HG03135 (cell line): ENCODE measurements around the gene IGFBP7.

Source experiments
- ATAC-seq: cut with Tn5 transposase; IDR thresholded peaks from one replicate; pipeline ENCODE4 v1.9.1; 2021; ENCODE audit warnings: mild to moderate bottlenecking, moderate library complexity; ENCODE audit not compliant: unreplicated experiment

The IGFBP7 gene

DNA sequence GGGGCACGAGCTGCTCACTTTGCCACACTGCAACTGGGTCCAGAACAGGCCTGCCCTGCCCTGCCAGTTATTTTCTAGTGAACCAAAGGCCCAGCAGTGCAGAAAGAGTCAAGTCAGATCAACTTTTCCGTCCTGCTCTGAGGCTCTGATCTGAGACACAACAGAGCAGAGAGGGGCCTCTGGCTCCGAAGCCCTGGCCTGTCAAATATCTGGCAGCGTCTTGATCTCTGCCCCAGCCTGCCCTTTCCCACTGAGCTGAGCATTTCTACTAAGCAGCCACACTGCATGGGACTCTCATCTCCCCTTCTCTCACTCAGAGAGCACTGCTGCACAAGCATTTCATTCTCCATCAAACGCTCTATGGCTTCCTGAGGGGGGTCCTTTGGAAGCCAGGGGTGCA lies 11.8 kb downstream of the IGFBP7 start:
- ATAC-seq: no peak

DNA sequence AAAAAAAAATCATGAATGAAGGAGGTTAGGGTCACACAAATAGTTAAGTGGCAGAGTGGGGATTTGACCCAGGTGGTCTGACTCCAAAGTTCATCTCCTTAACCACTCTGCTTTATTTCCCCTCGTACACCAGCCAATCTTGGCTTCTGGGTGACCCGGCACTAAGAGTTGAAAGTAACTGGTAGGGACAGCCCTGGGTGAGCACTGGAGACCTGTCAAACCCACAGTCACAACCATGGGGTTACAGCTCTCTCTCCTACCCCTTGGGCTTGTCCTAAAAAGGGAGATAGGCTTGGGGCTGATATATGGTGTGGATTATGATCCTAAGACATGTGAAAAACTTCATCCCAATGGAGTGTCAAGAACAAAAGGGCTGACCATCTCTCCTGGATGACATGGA lies 12.5 kb downstream of the IGFBP7 start:
- no peak for ATAC-seq

DNA sequence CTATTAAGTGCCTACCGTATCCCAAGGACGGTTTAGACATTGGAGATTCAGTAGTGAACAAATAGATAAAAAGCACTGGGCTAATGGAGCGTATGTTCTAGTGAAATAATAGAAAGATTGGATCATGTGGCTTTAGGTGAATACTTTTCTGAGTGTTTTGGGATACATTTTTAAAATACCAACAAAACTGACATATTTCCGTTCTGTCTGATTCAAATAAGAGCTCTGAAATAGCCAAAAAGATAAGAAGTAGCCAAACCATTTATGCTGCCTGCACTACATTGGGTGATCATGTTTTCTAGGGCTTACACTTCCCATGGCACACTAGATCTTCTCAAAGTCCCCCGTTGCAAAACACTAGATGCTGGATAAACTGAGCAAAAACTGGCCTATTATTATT lies 14.2 kb downstream of the IGFBP7 start:
- ATAC-seq: no peak

DNA sequence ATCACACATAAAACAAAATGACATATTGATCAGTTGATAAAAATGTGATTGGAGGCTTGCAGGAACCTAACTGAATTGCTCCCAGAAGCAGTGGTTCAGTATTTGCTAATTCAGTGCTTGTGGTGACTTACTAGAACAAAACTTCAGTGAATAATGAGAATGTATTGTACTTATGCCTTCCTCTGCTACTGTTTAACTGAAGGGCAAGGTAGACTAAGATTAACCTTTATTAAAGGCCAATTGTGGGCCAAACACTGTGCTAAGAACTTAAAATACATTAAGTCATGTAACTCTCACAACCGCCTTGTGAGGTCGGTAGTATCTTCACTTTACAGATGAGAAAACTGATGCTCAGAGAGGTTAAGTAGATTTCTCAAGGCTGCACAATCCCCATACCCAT lies 14.9 kb downstream of the IGFBP7 start:
- no peak for ATAC-seq

DNA sequence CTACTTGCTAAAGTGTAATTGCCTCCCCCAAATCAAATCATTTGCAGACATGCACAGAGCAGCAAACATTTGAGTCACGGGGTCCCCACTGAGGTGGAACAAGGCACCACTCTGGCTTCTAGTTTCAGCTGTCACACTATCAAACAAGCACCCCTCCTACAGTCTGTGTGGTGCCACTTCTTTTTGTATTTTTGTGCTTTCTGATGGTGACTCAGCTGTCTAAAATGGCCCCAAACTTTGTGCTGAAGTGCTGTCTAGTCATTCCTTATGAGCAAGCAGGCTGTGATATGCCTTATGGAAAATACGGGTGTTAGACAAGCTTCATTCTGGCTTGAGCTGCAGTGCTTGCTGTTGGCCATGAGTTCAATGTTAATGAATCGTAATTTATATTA lies 15.4 kb downstream of the IGFBP7 start:
- no peak for ATAC-seq

DNA sequence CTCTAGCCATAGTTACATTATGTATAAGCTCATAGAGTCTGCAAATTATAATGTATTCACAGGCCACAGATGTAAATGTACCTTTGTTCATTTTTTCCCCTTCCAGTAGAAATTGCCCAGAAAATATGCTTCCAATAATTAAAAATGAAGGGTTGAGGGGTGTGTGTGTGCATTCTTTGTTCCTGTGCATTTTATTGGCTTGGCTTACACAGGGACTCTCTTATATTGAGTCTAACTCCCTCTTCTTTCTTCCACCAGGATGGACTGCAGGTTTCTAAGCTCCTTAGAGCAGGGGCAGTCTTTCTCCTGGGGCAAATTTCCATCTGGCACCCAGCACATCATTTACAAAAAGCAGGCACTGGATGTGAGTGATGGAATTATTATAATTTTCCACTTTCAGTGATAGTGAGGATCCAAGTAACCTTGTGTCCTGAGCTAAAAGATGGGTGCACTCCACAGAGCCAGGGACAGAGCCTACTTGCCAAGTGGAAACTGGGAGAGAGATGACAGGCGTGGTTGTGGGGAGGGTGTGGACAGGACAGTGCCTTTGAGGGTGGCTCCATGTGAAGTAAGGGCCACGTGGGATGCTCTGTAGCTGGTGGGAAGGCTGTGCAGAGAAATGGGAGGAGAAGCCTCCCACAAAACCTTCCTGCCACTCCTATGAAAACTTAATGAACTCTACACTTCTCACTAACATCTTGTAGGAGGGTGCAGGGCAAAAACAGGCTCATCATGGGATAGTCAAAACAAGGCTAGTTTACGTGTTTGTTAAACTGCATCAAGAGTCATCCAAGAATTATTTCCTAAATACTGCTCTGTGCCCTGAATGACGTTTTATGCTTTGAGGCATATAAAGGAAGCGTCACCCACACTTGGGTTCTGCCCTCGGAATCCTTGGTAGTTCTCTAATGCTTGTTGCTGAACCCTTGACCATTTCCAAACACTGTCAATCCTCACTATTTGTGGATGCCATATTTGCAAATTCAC lies 16.0 kb downstream of the IGFBP7 start:
- ATAC-seq: no peak

DNA sequence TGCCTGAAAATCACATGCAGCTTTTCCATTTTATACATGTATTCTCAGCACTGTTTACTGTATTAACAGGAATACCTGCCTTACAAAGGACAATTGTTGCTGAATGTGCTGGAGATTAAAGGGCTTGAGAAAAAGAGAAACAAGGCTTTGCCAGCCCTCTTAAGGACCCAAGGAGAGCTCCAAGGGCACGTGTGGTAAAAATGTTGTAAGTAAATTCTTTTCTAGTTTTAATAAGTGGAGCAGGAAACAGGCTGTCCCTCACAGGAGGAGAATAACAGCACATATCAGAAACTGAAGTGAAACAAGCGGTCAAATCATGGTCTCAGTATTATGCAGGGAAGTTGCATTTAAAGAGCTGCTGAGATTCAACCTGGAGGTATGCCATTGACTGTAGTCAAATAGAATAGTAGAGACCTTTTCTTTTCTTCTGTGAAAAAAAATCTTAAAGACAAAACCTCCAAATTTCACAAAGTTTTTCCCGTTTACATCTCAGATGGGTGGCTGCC lies 18.5 kb downstream of the IGFBP7 start:
- no peak for ATAC-seq

DNA sequence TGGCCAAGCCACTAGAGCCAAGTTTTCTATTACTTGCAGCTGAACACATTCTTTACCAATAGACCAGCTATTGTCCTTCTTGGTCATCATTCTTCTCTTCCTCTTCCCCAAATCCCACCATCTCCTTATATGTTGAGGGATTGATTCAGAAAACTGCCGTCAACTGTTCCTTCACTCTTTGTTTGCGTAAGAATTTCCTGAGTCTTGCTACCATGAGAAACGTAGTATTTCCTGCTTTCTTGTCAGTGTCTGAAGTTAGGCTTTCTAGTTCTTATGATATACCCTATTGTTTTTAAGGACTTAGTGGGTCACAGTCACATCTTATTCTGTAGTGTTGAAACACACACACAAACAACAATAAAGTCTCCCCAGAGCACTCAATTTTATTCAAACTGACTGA lies 20.1 kb downstream of the IGFBP7 start:
- no peak for ATAC-seq

DNA sequence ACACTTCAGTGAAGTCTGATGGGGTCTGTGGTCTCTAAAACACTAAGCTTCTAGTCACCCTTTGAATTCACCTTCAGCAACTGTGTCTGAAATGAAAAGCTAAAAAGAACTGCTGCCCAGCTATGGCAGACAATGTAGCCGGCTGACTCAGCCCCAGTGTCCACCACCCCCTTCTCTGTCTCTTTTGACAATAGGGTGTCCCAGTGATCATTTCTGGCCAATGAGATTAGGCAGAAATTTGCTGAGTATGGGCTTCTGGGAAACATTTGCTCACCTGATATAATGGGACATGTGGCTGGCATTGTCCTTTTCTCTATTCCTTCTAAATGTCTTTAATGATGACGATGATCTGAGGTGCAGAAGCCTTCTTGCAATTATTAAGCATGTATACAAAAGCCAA lies 20.6 kb downstream of the IGFBP7 start:
- ATAC-seq: no peak

DNA sequence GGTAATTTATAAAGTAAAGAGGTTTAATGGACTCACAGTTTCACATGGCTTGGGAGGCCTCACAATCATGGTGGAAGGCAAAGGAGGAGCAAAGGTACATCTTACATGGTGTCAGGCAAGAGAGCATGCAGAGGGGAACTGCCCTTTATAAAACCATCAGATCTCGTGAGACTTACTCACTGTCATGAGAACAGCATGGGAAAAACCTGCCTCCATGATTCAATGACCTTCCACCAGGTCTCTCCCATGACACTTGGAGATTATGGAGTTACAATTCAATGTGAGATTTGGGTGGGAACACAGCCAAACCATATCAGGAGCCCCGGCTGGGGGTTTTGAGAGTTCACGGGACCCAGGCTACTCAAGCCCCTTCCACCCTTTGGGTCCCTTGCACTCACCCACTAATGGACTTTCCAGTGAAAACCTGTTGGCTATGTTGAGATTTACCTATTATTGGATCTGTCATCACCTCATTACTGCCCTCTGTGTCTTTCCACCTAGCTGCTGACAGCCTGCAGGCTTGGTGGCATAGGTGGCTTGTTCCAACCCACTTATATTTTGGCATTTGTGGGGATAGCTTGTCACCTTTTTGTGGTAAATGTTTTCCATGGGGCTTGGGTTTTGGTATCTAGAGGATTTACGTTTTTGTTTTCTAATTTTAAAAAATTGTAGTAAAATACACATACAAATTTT lies 24.0 kb downstream of the IGFBP7 start:
- no peak for ATAC-seq

DNA sequence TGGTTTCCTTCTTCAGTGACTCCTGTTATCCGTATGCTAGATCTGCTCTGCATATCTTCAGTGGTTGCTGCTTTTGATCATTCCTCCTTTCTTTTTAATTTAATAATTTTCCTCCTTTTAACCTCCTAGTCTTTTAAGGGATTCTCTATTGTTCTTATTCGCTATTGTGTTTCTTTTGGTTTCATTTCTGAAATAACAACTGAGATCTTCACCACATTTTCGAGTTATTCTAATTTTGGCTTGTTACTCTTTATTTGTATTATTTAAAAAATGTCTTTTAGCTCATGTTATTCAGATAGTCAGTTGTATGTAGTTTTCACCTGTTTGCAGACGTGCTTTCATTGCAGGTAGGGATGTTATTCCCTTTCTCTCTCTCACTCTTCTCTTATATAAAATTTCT lies 24.9 kb downstream of the IGFBP7 start:
- no peak for ATAC-seq

DNA sequence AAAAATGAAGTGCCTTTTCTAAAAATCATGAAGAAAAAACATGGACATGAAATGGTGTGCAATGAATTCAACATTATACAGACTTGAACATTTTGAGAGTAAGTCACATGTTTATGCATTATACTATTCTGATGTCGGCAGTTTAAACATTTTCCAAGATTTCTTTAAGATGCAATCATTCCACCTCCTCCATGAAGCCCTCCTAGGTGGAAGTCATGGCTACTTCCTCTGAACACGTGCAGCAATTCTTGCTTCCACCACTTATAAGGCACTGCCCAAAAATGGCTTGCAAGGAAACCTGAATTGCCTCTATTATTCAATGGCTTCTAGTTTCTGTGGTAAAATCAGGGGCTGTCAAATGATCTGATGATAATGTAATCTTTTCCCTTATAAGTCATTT lies 25.8 kb downstream of the IGFBP7 start:
- ATAC-seq: no peak

DNA sequence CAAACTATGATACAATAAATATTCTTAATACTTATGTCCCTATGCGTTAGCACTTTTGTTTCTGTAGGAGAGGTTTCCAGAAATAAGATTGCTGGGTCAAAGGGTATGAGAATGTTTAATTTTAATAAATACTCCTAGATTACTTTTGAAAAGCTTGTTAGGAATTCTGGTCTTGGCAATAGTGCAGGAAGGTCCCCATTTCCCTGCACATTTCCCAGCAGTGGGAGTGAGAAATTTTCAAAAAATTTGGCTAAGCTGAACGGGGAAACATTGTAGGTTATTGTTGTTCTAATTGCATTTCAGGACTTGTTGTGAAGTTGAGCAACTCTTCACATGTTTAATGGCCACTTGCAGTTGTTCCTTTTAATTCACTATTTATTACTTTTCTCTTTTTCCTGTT lies 27.1 kb downstream of the IGFBP7 start:
- no peak for ATAC-seq

DNA sequence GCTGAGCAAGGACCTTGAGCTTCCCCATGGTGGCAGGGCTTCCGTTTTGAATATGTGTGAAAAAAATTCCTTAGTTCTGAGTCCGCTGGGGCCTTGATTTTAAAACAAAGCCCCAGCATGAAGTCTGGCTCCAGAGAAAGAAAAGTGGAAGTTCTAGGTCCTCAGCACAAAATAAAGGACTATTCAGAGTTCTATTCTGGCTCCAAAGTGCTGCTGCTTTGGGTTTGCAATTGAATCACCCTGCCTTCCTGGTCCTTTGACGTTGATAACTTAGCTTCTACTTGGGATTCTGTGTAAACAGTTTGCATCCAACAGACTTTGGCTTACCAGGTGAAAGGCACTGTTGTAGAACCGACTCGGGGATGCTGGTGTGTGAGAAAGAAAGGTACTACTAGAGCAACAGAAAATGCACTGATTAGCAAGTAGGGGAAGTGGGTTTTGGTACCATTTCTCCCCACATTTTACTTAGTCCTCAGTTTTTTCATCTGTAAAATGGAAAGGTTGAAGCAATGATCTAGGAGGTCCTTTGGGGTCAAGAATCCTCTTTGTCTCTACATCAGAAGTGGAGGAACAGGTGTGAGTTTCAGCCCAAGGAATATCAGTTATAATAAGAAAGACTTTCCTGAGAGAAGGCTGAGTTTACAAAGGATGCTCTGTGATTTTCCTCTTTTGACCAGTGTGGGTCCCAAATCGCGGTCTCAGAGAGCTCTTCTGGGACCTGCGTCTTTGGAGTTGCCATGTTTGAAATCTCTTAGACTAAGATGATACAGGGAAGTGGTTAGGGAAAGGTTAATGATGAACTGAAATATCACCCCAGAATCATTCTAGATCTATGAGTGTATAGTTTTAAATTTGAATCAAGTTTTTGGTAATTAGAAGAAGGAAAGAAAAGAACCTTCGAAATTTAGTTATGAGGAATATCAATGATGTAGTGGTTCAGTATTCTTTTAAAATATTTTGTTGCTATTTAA lies 28.2 kb downstream of the IGFBP7 start:
- no peak for ATAC-seq

DNA sequence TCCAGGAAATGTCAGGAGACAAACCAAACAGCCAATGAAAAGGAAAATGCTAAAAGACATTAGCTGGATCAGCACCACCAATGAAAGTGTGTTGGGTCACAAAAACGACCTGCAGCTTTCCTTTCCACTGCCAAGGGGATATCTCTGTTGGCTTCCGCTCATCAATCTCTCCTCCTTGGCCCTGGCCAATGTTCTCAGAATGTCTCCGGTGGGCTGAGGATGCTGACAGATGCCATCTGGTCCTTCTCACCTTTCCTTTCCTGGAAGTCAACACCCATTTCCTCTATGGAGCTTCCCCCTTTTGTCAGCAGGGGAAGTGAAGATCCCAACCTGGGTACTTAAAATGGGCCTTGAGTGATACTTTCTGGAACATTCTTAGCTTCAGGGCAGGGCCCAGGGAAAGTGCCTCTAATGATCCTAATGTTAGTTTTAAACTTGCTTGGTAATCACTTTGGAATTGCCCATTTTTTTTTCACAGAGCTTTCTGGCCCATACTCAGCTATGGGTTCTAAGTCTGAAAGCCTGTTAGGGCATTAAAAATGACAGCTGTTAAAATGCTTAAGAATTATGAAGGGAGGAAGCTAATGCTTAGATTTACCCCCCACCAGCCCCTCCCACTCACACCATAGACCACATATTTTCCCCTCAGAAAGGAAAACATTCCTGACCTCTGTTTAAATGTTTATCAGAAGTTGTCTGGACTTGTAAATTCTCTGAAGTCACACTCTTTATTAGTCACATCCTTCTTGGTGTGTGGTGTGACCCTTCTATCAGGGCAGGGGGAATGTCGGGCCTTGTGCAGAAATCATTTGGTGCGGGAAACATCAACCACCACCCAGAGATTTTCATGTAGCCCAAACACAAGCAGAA lies 29.2 kb downstream of the IGFBP7 start:
- ATAC-seq: no peak

DNA sequence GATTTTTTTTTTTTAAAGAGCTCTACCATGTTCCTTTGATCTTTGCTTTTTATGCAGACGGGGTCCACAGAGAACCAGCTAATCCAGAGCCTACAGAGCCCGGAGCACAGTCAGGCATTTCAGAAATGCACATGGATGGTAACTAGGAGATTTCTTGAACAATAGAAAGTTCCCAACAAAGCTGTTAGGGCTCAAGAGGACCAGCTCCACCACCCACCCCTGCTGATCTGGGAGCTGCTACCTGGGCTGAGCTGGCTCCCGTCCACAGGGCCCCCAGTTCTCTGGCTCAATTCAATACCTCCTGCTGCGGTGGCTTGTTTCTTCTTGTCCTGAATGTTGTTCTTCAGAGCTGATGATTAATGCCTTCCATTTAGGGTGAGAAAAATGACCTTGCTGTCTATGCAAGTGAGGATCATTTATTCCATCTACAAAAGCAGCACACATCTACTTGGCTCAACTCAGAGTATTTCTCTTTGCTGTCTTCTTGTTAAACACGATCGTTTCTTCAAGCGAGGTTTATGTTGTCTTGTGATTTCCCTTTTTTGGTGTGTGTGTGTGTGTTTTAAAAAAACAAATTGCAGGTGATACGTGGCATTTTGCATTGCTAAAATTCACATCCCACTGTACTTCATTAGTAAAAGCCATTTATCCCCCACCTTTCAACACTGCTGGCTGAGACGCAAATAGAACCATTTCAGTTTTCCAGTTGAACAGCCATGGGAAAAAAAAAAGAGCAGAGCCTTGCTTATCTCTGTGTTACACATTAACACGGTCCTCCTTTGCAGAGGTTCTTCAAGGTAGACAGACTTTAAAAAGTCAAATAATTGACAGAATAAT lies 31.3 kb downstream of the IGFBP7 start:
- no peak for ATAC-seq

DNA sequence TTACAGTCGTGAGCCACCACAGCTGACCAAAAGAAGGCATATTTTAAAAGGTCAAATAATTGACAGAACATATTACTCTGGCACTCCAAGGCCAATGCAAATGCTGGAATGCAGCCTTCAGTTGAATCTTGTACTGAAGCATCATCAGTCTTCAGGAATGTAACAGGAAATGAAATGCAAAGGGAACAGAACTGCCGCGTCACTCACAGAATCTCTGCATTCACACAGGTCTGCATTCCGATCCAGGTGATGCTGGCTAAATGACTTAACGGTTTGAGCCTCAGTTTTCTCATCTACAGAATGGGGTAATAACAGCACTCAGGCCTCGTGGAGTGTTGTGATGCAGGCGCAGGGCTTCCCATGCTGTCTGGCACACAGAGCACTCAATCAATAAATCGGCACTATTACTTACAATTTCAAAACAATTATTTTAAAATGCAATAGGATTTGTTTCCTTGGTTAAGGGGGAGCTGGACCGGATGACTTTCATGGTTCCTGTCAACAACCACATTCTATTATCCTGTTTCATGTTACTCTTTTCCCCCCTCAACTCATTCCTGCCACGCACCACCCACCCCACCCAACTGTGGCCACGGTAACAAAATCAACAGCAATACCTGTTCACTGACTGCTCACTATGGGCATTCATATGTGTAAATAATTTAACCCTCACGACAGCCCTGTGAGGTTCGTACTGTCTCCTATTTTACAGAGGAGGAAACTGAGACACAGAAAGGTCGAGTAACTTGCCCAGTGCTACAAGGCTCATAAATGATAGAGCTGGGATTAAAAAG lies 32.4 kb downstream of the IGFBP7 start:
- no peak for ATAC-seq

DNA sequence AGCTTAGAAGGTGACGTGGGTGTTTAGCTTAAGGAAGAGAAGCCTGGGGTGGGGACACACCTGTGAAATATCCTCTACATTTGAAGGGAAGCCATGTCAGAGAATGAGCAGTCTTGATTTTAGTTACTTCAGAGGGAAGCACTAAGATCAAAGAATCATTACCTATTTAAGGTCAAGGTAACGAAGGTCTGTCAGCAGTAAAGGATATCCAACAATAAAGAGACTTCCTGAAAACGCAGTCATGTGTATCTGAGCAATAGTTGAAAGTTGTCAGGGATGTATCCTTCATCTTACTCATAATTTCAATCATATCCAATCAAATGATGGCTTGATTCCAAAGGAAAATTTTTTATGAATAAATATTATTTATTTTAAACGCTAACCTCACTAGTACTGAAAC lies 33.5 kb downstream of the IGFBP7 start:
- no peak for ATAC-seq
